PC-3 (cell line): Measurements from ENCODE around the gene AIMP1. TPM values are rescaled to one million over a fixed set of nuclear protein-coding genes. Genes with fewer than 3 reads are reported as not detected.

Experiments used
- ATAC-seq: fragments of 200-7000 bp; cut with Tn5 transposase; 2 replicates; pipeline ENCODE4 v1.9.1; 2020; ENCODE audit warnings: mild to moderate bottlenecking, moderate library complexity
- BruUV-seq: library from RNA; stranded (reverse); fragments of 400-500 nt; replicated peaks from 2 replicates; lab custom pipeline; 2021; lab: Mats Ljungman, UMichigan
- CTCF ChIA-PET: fragments of 300-600 bp; sonication (Branson Sonifier 250); formaldehyde crosslinking; loops from one replicate; lab custom pipeline; 2022; ENCODE audit warnings: antibody characterized with exemption; lab: Charles Lee
- POLR2A ChIA-PET: fragments of 300-600 bp; sonication (Branson Sonifier 250); formaldehyde crosslinking; loops from one replicate; lab custom pipeline; 2022; ENCODE audit warnings: antibody characterized with exemption; ENCODE audit not compliant: unreplicated experiment; lab: Charles Lee
- DNase-seq: peaks from one replicate; pipeline ENCODE4 v3.0.0-alpha.2; 2015
- H2AFZ ChIP-seq: fragments of 300-600 bp; sonication (generic); 2 replicates; pipeline ENCODE4 v1.6.0; 2016; ENCODE audit warnings: antibody characterized with exemption, low read length
- H3F3A ChIP-seq: fragments of 300-600 bp; sonication (generic); one replicate; pipeline ENCODE4 v1.6.0; 2017; ENCODE audit warnings: antibody characterized with exemption, low read length, control low read depth, mild to moderate bottlenecking; ENCODE audit not compliant: unreplicated experiment
- H3K27ac ChIP-seq: fragments of 300-600 bp; sonication (generic); 2 replicates; pipeline ENCODE4 v1.5.1; 2016; ENCODE audit warnings: mild to moderate bottlenecking, low read length
- H3K27me3 ChIP-seq: fragments of 300-600 bp; sonication (generic); 2 replicates; pipeline ENCODE4 v1.6.1; 2016; ENCODE audit warnings: low read length, mixed read lengths
- H3K36me3 ChIP-seq: fragments of 300-600 bp; sonication (generic); 2 replicates; pipeline ENCODE4 v1.6.1; 2016; ENCODE audit warnings: low read depth, mixed run types, low read length, mixed read lengths
- H3K4me1 ChIP-seq: fragments of 300-600 bp; sonication (generic); 2 replicates; pipeline ENCODE4 v1.5.1; 2016; ENCODE audit warnings: low read length; ENCODE audit not compliant: insufficient read depth
- H3K4me2 ChIP-seq: fragments of 300-600 bp; sonication (generic); 2 replicates; pipeline ENCODE4 v1.6.0; 2016; ENCODE audit warnings: low read length
- H3K4me3 ChIP-seq: fragments of 300-600 bp; sonication (generic); 2 replicates; pipeline ENCODE4 v1.5.1; 2016; ENCODE audit warnings: mild to moderate bottlenecking, low read length, mixed read lengths
- H3K79me2 ChIP-seq: fragments of 300-600 bp; sonication (generic); 2 replicates; pipeline ENCODE4 v1.6.1; 2017; ENCODE audit warnings: low read length, mixed read lengths
- H3K9ac ChIP-seq: fragments of 300-600 bp; sonication (generic); 2 replicates; pipeline ENCODE4 v1.6.0; 2016; ENCODE audit warnings: mild to moderate bottlenecking, low read length
- H3K9me2 ChIP-seq: fragments of 300-600 bp; sonication (generic); replicated peaks from 2 replicates; pipeline ENCODE4 v1.6.1; 2016; ENCODE audit warnings: mixed run types, low read length, mixed read lengths
- H3K9me3 ChIP-seq: fragments of 300-600 bp; sonication (generic); 2 replicates; pipeline ENCODE4 v1.6.1; 2016; ENCODE audit warnings: low read length, mixed read lengths
- H4K20me1 ChIP-seq: fragments of 300-600 bp; sonication (generic); 2 replicates; pipeline ENCODE4 v1.6.1; 2016; ENCODE audit warnings: low read length, mixed read lengths
- CTCF ChIP-seq: fragments of 300-600 bp; sonication (generic); conservative IDR thresholded peaks from 2 replicates; pipeline ENCODE4 v1.5.1; 2017; ENCODE audit warnings: antibody characterized with exemption, low read depth, mild to moderate bottlenecking, low read length
- EZH2 ChIP-seq: fragments of 300-600 bp; sonication (generic); IDR thresholded peaks from one replicate; pipeline ENCODE4 v1.6.1; 2017; ENCODE audit warnings: antibody characterized with exemption, mild to moderate bottlenecking, low read length; ENCODE audit not compliant: unreplicated experiment
- EZH2phosphoT487 ChIP-seq: fragments of 300-600 bp; sonication (generic); IDR thresholded peaks from 2 replicates; pipeline ENCODE4 v1.6.1; 2018; ENCODE audit warnings: mild to moderate bottlenecking, antibody characterized with exemption, low read length, borderline replicate concordance
- intact Hi-C: fragments of 100-400 bp; cut with micrococcal nuclease; formaldehyde crosslinking; loops from 2 replicates; pipeline ENCODE4 v1.9.0; 2023
- total RNA-seq: library from RNA; depleted of rRNA; stranded (reverse); fragments of >200 nt; gene quantifications from 2 replicates; pipeline ENCODE4 v1.2.3, GENCODE V29; 2014

The AIMP1 gene
- total RNA-seq, 1 experiment from 2014 or later: 15.9 TPM

GRCh38 chr4:106304632-106305031 lies 11.7 kb upstream of the AIMP1 start:
- H3K4me1 ChIP-seq: no peaks in the 10 kb centered on the region
- no peaks in the 10 kb centered on the region for H3K36me3 ChIP-seq
- H3K27ac ChIP-seq: no peak overlapping the region
- ATAC-seq (no peak), DNase-seq (no peak)
- BruUV-seq: no TSS peak
- H3K9ac ChIP-seq: no peak overlapping the region
- CTCF ChIA-PET: no interaction called here
- no peak overlapping the region for H3K4me3 ChIP-seq
- H3F3A ChIP-seq: no peaks in the 10 kb centered on the region
- no peak for TF ChIP-seq EZH2
- TF ChIP-seq EZH2phosphoT487: no peak
- no peak for TF ChIP-seq CTCF
- H3K4me2 ChIP-seq: no peak overlapping the region
- no peaks in the 10 kb centered on the region for H3K9me3 ChIP-seq
- H2AFZ ChIP-seq: no peak overlapping the region
- H3K27me3 ChIP-seq: no peaks in the 10 kb centered on the region
- H3K79me2 ChIP-seq: no peaks in the 10 kb centered on the region
- POLR2A ChIA-PET: interaction anchor here (0.6 kb wide), 1 partner anchor 11 kb away, joined by 3 read pairs; the partner anchor contains the start of gene TBCK
- H4K20me1 ChIP-seq: no peaks in the 10 kb centered on the region
- intact Hi-C loops: no loop called here
- no peaks in the 10 kb centered on the region for H3K9me2 ChIP-seq

GRCh38 chr4:106305435-106306055 lies 10.8 kb upstream of the AIMP1 start:
- H3K4me2 ChIP-seq: no peak overlapping the region
- no peak overlapping the region for H3K4me3 ChIP-seq
- H4K20me1 ChIP-seq: no peaks in the 10 kb centered on the region
- intact Hi-C loops: no loop called here
- ChIA-PET POLR2A (no interaction called here), CTCF (no interaction called here)
- no peaks in the 10 kb centered on the region for H3K9me3 ChIP-seq
- BruUV-seq: no TSS peak
- no peak for TF ChIP-seq EZH2
- no peak for TF ChIP-seq CTCF
- no peak for TF ChIP-seq EZH2phosphoT487
- no peaks in the 10 kb centered on the region for H3K4me1 ChIP-seq
- no peaks in the 10 kb centered on the region for H3K27me3 ChIP-seq
- no peak overlapping the region for H2AFZ ChIP-seq
- no peaks in the 10 kb centered on the region for H3K79me2 ChIP-seq
- H3K36me3 ChIP-seq: no peaks in the 10 kb centered on the region
- H3K9me2 ChIP-seq: no peaks in the 10 kb centered on the region
- DNase-seq (no peak), ATAC-seq (no peak)
- H3K27ac ChIP-seq: no peak overlapping the region
- no peak overlapping the region for H3K9ac ChIP-seq
- H3F3A ChIP-seq: no peaks in the 10 kb centered on the region

- ChIA-PET CTCF (no interaction called here), POLR2A (no interaction called here)
- no peaks in the 10 kb centered on the region for H3K79me2 ChIP-seq
- H3K9me2 ChIP-seq: no peaks in the 10 kb centered on the region
- intact Hi-C loops: no loop called here
- no peaks in the 10 kb centered on the region for H4K20me1 ChIP-seq
- ATAC-seq (no peak), DNase-seq (no peak)
- no peaks in the 10 kb centered on the region for H3K36me3 ChIP-seq
- BruUV-seq: no TSS peak
- H3F3A ChIP-seq: no peaks in the 10 kb centered on the region
- no peaks in the 10 kb centered on the region for H3K9me3 ChIP-seq
- no peak overlapping the region for H2AFZ ChIP-seq
- no peak overlapping the region for H3K4me2 ChIP-seq
- no peaks in the 10 kb centered on the region for H3K27me3 ChIP-seq
- H3K27ac ChIP-seq: no peak overlapping the region
- H3K4me3 ChIP-seq: no peak overlapping the region
- no peak overlapping the region for H3K9ac ChIP-seq
- TF ChIP-seq CTCF (no peak), EZH2 (no peak), EZH2phosphoT487 (no peak)
- H3K4me1 ChIP-seq: no peaks in the 10 kb centered on the region
Observed at GRCh38 chr4:106306561-106306960, 9.8 kb upstream of the AIMP1 start.
